H54 (cell line): ENCODE results near the gene NPAS2.

Source experiments
- DNase-seq: peaks from one replicate; pipeline ENCODE4 v3.0.0; 2011; ENCODE audit warnings: low spot score, mixed read lengths; ENCODE audit not compliant: insufficient read length
- FAIRE-seq: peaks from 3 replicates; lab custom pipeline; 2011; peaks lifted over from hg19 to GRCh38; lab: Jason Lieb, UNC
- POLR2A ChIP-seq: IDR thresholded peaks from 2 replicates; pipeline ENCODE4 v1.6.1; 2011; ENCODE audit warnings: low read depth, mild to moderate bottlenecking, low read length

NPAS2 gene, protein sequence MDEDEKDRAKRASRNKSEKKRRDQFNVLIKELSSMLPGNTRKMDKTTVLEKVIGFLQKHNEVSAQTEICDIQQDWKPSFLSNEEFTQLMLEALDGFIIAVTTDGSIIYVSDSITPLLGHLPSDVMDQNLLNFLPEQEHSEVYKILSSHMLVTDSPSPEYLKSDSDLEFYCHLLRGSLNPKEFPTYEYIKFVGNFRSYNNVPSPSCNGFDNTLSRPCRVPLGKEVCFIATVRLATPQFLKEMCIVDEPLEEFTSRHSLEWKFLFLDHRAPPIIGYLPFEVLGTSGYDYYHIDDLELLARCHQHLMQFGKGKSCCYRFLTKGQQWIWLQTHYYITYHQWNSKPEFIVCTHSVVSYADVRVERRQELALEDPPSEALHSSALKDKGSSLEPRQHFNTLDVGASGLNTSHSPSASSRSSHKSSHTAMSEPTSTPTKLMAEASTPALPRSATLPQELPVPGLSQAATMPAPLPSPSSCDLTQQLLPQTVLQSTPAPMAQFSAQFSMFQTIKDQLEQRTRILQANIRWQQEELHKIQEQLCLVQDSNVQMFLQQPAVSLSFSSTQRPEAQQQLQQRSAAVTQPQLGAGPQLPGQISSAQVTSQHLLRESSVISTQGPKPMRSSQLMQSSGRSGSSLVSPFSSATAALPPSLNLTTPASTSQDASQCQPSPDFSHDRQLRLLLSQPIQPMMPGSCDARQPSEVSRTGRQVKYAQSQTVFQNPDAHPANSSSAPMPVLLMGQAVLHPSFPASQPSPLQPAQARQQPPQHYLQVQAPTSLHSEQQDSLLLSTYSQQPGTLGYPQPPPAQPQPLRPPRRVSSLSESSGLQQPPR

GRCh38 chr2:100819370-100820272 lies at the start of gene NPAS2:
TSS of gene NPAS2 (plus strand) at chr2:100820139. CDS start at chr2:100904755, 84,616 bp downstream.
- no peak for FAIRE-seq
- DNase-seq = peak; percentile 71
- no peak for TF ChIP-seq POLR2A

- TF ChIP-seq POLR2A = no peak
- DNase-seq (no peak), FAIRE-seq (no peak)
These were observed 48.8 kb upstream of the NPAS2 start for GRCh38 chr2:100771125-100771524.

GRCh38 chr2:100773538-100773937 lies 46.4 kb upstream of the NPAS2 start:
- TF ChIP-seq POLR2A = no peak
- no peak for FAIRE-seq
- DNase-seq = no peak

DNA sequence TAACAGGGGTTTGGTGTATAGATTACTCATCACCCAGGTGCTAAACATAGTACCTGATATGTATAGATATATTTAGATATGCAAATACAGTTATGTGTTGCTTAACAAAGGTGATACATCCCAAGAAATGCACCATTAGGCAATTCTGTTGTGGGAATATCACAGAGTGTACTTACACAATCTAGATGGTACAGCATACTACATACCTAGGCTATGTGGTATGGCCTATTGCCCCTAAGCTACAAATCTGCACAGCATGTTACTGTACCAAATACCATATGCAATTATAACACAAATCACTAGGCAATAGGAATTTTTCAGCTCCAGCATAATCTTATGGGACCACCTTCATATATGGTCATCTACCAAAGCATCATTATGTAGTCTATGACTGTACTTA lies 43.5 kb upstream of the NPAS2 start:
- DNase-seq (no peak), FAIRE-seq (no peak)
- no peak for TF ChIP-seq POLR2A

DNA sequence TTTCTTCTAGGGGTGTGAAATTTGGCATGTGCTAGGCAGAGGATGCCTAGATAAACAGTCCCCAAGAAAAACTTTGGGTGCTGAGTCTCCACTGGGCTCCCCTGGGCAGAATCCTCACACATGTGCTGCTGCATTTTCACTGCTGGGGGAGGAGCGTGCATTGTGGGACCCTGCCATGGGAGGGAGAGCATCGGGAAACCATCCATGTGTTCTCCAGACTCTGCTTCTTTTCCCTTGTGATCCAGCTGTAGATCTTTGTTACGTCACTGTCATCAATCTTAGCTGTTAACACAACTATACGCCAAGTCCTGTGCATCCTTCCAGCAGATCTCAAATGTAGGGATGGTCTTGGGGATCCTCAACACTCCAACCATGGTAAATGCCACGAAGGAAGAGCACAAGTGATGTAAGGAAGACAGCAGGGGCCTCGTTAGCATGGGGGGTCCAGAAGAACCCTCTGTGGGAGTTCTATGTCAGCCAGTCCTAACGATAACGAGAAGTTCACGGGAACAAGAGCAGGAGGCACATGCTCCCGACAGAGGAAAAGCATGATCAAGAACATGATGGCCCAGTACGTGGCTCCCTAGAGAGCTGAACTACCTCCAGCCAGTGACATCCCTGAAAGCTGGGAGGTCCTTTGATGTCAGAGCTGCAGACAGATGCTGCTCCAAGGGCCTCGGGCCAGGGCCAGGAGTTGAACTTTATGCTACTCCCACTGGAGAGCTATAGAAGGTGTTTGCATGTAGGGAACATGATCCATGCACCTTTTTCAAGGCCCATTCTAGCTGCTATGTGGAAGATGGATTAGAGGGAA lies 41.1 kb upstream of the NPAS2 start:
- no peak for TF ChIP-seq POLR2A
- DNase-seq (no peak), FAIRE-seq (no peak)

GRCh38 chr2:100779908-100780202 lies 40.1 kb upstream of the NPAS2 start:
- TF ChIP-seq POLR2A = no peak
- DNase-seq (no peak), FAIRE-seq (no peak)

DNA sequence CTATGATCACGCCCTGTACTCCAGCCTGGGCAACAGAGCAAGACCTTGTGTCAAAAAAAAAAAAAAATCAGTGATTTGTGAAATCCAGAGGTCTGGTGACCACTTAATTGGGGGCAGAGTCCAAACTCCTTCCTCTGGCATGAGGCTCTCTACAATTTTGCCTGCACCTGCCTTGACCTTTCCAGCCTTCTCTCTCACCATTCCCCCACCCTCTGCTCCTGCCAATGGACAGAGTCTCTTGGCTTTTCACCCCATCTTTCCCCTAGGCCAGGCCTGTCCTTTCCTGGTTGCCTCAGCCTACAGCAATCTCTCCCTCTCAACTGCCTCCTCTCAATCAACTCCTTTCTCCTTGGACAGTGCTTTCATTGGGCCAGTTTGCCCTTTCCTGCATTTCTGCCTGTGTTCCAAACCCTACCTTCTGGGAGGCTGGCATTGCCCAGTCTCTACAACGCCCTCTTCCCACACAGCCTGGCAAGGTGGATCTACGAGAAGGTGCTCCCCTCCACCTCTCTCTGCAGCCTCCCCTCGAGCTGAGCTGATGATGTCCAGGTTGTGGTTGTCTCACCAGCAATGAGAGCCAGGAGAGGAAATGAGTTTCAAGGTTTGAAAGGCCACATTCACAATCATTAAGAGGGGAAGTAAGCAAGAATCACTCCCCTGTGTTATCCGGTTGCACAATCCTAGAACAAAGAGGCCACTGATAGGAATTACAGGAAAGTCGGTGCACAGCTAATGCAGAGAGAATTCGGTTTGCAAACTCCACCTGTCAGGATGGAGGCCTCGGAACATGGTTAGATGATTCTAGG lies 39.5 kb upstream of the NPAS2 start:
- DNase-seq (peak; percentile 58), FAIRE-seq (peak; percentile 80)
- TF ChIP-seq POLR2A = no peak

DNA sequence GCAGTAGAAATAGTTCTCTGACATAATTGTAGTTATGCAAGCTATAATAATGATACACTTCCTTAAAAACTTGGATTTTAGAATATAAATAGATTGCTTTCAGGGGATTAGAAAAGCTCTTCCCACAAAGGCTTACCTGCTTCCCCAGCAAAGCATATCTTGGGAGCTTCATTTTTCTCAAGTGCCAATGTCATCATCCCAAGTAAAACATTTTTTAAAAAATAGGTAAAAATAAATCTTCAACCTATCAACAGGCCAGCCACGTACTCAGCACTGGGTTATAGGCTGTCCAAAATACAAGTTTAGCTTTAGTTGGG lies 39.0 kb upstream of the NPAS2 start:
- no peak for TF ChIP-seq POLR2A
- FAIRE-seq = no peak
- DNase-seq = no peak

- no peak for DNase-seq
- no peak for TF ChIP-seq POLR2A
- FAIRE-seq = no peak
These were observed 38.2 kb upstream of the NPAS2 start for GRCh38 chr2:100781523-100782379.

DNA sequence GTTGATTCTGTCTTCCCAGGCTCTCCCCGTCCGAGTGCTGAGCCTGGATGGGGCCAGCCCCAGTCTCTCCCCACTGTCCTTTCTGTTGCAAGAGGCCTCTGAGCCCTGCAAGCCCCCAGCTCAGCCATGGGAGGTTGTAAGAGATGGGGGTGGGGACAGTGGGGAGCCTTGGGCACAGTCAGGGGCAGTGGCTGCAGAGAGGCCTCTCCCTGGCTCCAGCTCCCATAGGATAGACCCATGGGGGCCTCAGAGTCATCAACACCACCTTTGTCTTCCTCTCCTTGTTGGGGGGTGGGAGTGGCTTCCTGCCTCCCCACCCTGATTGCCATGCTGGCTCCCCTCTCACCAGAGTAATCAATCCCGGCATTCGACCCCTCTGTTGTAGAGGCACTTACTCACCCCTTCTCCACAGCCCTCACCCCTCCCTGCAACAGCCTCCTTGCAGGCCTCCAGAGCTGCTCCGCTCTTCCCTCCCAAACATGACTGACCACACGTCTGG lies 37.5 kb upstream of the NPAS2 start:
- TF ChIP-seq POLR2A = no peak
- no peak for DNase-seq
- FAIRE-seq = no peak

DNA sequence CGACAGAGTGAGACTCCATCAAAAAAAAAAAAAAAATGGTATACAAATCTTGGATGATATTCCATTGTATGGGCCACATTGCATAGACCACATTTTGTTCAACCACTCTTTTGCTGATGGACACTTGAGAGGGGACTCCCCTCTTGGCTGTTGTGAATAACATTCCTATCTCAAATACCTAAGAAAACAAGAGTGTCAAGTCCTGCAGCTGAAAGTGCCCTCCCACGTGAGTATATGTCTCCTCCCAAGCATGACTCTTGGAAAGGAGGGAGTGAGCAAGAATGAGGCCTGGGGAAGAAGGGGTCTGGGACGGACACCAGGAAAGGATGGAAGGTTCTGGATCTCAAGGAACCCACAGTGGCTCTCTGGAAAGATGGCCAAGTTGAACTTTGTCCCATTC lies 36.0 kb upstream of the NPAS2 start:
- FAIRE-seq (no peak), DNase-seq (no peak)
- no peak for TF ChIP-seq POLR2A

DNA sequence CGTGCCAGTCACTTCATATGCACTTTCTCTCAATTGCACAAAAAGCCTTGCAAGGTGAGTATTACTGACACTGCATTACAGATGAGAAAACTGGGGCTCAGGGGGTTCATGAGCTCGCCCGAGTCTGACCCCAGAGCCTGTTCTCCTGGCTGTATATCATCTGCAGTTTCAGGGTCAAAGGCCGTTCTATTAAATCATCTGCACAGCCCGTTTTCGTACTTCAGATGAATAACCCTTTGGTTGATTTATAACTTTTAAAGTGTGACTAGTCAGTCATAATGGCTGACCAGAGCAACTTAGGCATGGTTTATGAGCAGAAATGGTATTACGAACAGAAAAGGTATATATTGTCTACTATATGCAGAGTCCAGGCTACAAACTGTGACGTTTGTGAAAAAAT lies 35.3 kb upstream of the NPAS2 start:
- FAIRE-seq (no peak), DNase-seq (no peak)
- no peak for TF ChIP-seq POLR2A
